ENCODE data around the gene MBOAT2.

GRCh38 chr2:9032121-9032520 is 28.6 kb upstream of the MBOAT2 start:
- no peak for TF ChIP-seq RAD21 (conservative IDR thresholded peaks at IDR 0.05)
- no peak for TF ChIP-seq CTCF (IDR thresholded peaks at IDR 0.05; ENCODE audit: poor library complexity, severe bottlenecking)
- TF ChIP-seq SMC3 (conservative IDR thresholded peaks at IDR 0.05; ENCODE audit: poor library complexity), result no peak
- no peak for TF ChIP-seq REST (IDR thresholded peaks at IDR 0.05; ENCODE audit: borderline replicate concordance)
